Breast epithelium (tissue), 4 donors: Measurements from ENCODE around the gene ARHGEF28. TPM values are rescaled to one million over a fixed set of nuclear protein-coding genes. Genes with fewer than 3 reads are reported as not detected.

Experiments
- DNase-seq, 2 donors: peaks; one replicate each; pipeline ENCODE4 v3.0.0-alpha.2; 2019; ENCODE audit warnings: low spot score in 2 of 2
- H3K27ac ChIP-seq, 2 donors: fragments of 200-600 bp; sonication (generic) in 1 of 2; one replicate each; pipeline ENCODE4 v1.5.1; 2016 to 2019; ENCODE audit warnings: mild to moderate bottlenecking in 1 of 2
- H3K27me3 ChIP-seq, 2 donors: fragments of 200-600 bp; sonication (generic) in 1 of 2; one replicate each; pipeline versions ENCODE4 v1.5.1 to v1.6.0; 2017 to 2019; ENCODE audit warnings: control low read depth in 1 of 2, mild to moderate bottlenecking in 1 of 2
- H3K36me3 ChIP-seq: fragments of 200-600 bp; one replicate; pipeline ENCODE4 v1.5.1; 2019
- H3K4me1 ChIP-seq, 2 donors: fragments of 200-600 bp; sonication (generic); one replicate each; pipeline ENCODE4 v1.5.1; 2016 to 2019; ENCODE audit warnings: control low read depth in 1 of 2
- H3K4me3 ChIP-seq, 3 donors: fragments of 200-600 bp; sonication (generic); 1 replicate in 2 of 3; 2 replicates in 1 of 3; pipeline ENCODE4 v1.5.1; 2016 to 2019; ENCODE audit warnings: mild to moderate bottlenecking in 3 of 3, moderate library complexity in 2 of 3
- H3K9me3 ChIP-seq, 2 donors: fragments of 200-600 bp; sonication (generic) in 1 of 2; one replicate each; pipeline ENCODE4 v1.5.1; 2016 to 2019; ENCODE audit warnings: control low read depth in 1 of 2
- POLR2A ChIP-seq: fragments of 450-650 bp; IDR thresholded peaks from one replicate; pipeline ENCODE4 v1.6.1; 2016; ENCODE audit warnings: antibody characterized with exemption, mild to moderate bottlenecking, moderate library complexity
- POLR2AphosphoS5 ChIP-seq, 3 donors: sonication (generic); formaldehyde crosslinking; IDR thresholded peaks; one replicate each; pipeline ENCODE4 v1.6.1; 2017; ENCODE audit warnings: antibody characterized with exemption in 3 of 3
- intact Hi-C: fragments of 100-400 bp; cut with DNase I; formaldehyde crosslinking; loops from one replicate; pipeline ENCODE4 v1.15.1; 2023; ENCODE audit warnings: low total_unique reads
- total RNA-seq, 3 donors: library from RNA; depleted of rRNA; stranded (reverse); fragments of >200 nt; gene quantifications; one replicate each; pipeline ENCODE4 v1.1.0, GENCODE V29; 2016
- TF ChIP-seq, protein P1 (sequence below), 3 donors: fragments of 450-650 bp; IDR thresholded peaks; one replicate each; pipeline ENCODE4 v1.5.1; 2016 to 2017; ENCODE audit warnings: antibody characterized with exemption in 3 of 3, mild to moderate bottlenecking in 3 of 3, moderate library complexity in 3 of 3

Gene ARHGEF28
- total RNA-seq, 3 donors from 2014 or later: 11.4 to 65.4 (median 31.5) TPM

GRCh38 chr5:73620334-73620687, 5.7 kb upstream of the ARHGEF28 start:
- Histone ChIP-seq H3K27ac (no peak overlapping the region), H3K36me3 (no peaks in the 10 kb centered on the region), H3K4me1 (no peaks in the 10 kb centered on the region), H3K4me3 (no peak overlapping the region), H3K27me3 (no peaks in the 10 kb centered on the region), H3K9me3 (no peaks in the 10 kb centered on the region)
- DNase-seq: no peak
- TF ChIP-seq POLR2A (no peak), POLR2AphosphoS5 (IDR thresholded peaks at IDR 0.05) (no peak)
- TF ChIP-seq, protein P1, sequence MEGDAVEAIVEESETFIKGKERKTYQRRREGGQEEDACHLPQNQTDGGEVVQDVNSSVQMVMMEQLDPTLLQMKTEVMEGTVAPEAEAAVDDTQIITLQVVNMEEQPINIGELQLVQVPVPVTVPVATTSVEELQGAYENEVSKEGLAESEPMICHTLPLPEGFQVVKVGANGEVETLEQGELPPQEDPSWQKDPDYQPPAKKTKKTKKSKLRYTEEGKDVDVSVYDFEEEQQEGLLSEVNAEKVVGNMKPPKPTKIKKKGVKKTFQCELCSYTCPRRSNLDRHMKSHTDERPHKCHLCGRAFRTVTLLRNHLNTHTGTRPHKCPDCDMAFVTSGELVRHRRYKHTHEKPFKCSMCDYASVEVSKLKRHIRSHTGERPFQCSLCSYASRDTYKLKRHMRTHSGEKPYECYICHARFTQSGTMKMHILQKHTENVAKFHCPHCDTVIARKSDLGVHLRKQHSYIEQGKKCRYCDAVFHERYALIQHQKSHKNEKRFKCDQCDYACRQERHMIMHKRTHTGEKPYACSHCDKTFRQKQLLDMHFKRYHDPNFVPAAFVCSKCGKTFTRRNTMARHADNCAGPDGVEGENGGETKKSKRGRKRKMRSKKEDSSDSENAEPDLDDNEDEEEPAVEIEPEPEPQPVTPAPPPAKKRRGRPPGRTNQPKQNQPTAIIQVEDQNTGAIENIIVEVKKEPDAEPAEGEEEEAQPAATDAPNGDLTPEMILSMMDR (IDR thresholded peaks at IDR 0.05): no peak
- intact Hi-C loops: no loop called here

- intact Hi-C loops: no loop called here
- Histone ChIP-seq H3K4me3 (no peak overlapping the region), H3K9me3 (no peaks in the 10 kb centered on the region), H3K27me3 (no peaks in the 10 kb centered on the region), H3K36me3 (no peaks in the 10 kb centered on the region), H3K27ac (no peak overlapping the region), H3K4me1 (peaks cover 0 to 3% of the 10 kb centered on the region in 2 donors)
- TF ChIP-seq POLR2A: no peak
- TF ChIP-seq, protein P1 (IDR thresholded peaks at IDR 0.05): no peak
- no peak for TF ChIP-seq POLR2AphosphoS5 (IDR thresholded peaks at IDR 0.05)
- DNase-seq: no peak
These were observed 2.9 kb upstream of the ARHGEF28 start for GRCh38 chr5:73623060-73623459.

DNA sequence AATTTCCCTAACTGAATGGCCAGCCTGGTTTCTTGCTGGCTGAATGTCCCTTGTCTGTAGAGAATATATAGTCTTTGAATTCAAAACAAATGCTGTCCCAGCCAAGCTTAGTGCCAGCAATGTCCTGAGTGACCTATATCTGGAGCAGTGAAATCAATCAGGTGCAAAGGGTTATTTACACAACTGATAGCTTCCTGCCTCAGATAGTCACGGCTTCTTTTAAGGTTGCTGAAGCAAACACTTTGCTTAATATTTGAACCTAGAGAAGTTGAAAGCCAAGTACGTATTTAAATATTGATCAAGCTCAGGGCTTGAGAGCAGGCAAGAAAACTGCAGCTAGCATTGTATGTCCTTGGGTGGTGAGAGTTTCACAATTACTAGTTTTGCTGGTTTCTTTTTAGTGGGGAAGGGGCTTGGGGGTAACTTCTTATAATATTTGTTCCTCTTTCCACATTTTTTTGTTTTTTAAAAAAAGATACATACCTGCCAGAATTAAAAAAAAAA, 2.0 kb upstream of the ARHGEF28 start:
- no peaks in the 10 kb centered on the region for H3K27me3 ChIP-seq
- DNase-seq: no peak
- TF ChIP-seq, protein P1 (IDR thresholded peaks at IDR 0.05): no peak
- TF ChIP-seq POLR2AphosphoS5 (IDR thresholded peaks at IDR 0.05): no peak
- TF ChIP-seq POLR2A: no peak
- H3K27ac ChIP-seq: no peak overlapping the region
- peaks cover 0 to 3% of the 10 kb centered on the region in 2 donors for H3K4me1 ChIP-seq
- no peak overlapping the region for H3K4me3 ChIP-seq
- H3K36me3 ChIP-seq: no peaks in the 10 kb centered on the region
- no peaks in the 10 kb centered on the region for H3K9me3 ChIP-seq
- intact Hi-C loops: no loop called here

DNA sequence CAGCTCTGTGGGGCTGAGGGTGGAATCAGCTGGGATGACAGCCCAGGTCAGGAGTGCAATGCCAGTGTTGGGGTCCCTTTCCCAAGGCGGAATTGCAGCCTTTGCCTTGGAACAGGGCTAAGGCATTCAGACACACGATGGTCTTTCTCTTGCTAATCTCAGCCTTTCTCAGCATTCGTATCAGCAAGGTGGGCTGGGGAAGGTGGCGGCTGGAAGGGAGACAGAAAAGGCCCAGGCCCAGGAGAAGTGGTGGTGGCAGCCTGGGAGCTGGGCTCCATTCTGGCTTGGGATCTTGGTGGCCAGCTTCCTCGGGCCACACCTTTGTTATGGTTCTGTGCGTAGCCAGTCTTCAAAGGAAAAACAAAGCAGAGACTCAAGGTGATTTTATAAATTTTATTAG, 1.1 kb upstream of the ARHGEF28 start:
- Histone ChIP-seq H3K4me1 (peaks cover 0 to 3% of the 10 kb centered on the region in 2 donors), H3K9me3 (no peaks in the 10 kb centered on the region), H3K27me3 (no peaks in the 10 kb centered on the region), H3K27ac (peak overlapping the region in 1 of 2 donors; percentile 83), H3K4me3 (no peak overlapping the region), H3K36me3 (no peaks in the 10 kb centered on the region)
- DNase-seq: no peak
- intact Hi-C loops: no loop called here
- TF ChIP-seq POLR2A: no peak
- no peak for TF ChIP-seq POLR2AphosphoS5 (IDR thresholded peaks at IDR 0.05)
- TF ChIP-seq, protein P1 (IDR thresholded peaks at IDR 0.05): no peak

- Histone ChIP-seq H3K27me3 (no peaks in the 10 kb centered on the region), H3K36me3 (no peaks in the 10 kb centered on the region), H3K4me1 (peaks cover 0 to 3% of the 10 kb centered on the region in 2 donors), H3K27ac (peak overlapping the region; percentile 83), H3K4me3 (peak overlapping the region; percentile 54 to 83 (median 70)), H3K9me3 (no peaks in the 10 kb centered on the region)
- peak in 1 of 2 donors; percentile 51 for DNase-seq
- TF ChIP-seq POLR2AphosphoS5 (IDR thresholded peaks at IDR 0.05): no peak
- TF ChIP-seq, protein P1 (IDR thresholded peaks at IDR 0.05): no peak
- TF ChIP-seq POLR2A: no peak
- intact Hi-C loops: no loop called here
These were observed 538 bp upstream of the ARHGEF28 start for GRCh38 chr5:73625372-73625943.
